GM21717 (cell line): Measurements from ENCODE around the gene BCL3.

Experiments used
- ATAC-seq: cut with Tn5 transposase; IDR thresholded peaks from one replicate; pipeline ENCODE4 v1.9.1; 2021; ENCODE audit warnings: mild to moderate bottlenecking, moderate library complexity; ENCODE audit not compliant: unreplicated experiment

The BCL3 gene

DNA sequence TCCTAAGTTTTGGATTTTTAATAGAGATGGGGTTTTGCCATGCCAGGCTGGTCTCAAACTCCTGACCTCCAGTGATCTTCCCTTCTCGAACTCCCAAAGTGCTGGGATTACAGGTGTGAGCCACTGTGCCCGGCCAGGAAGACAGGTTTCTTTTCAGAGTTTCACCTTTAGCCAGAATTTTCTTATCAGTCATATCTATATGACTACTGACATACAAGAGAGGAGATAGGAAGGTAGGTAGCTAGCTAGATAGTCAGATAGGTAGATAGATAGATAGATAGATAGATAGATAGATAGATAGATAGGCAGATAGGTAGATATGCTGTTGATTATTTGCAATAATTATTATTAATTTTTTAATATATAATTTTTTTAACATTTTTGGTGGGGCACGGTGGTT, 36.8 kb downstream of the BCL3 start:
- ATAC-seq, result no peak

- no peak for ATAC-seq
These were observed 37.5 kb downstream of the BCL3 start for GRCh38 chr19:44785993-44786392.

GRCh38 chr19:44788971-44789370, 40.5 kb downstream of the BCL3 start:
- no peak for ATAC-seq

GRCh38 chr19:44789943-44790483, 41.5 kb downstream of the BCL3 start:
- no peak for ATAC-seq

- no peak for ATAC-seq
These were observed 43.8 kb downstream of the BCL3 start for GRCh38 chr19:44792281-44792680.

- ATAC-seq, result no peak
These were observed 46.1 kb downstream of the BCL3 start for GRCh38 chr19:44794610-44795009.

- no peak for ATAC-seq
These were observed 47.0 kb downstream of the BCL3 start for GRCh38 chr19:44795398-44795987.

DNA sequence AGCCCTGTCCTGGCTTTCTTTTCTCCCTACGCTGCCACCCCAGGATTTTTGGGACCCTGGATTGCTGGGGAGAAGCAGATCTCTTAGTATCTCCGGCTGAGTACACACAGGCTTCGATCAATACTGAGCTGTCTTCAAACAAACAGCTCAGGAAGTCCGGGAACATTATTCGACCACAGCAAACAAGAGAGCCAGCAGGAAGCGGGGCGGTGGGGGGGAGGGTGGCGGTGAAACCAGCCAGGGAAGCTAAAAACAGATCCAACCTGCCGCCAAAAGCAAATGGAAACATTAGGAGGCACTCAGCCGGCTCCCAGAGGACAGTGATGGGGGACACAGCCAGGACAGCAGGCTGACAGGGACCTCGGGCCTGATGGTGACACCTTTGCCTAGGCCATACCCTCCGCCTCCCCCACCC, 48.2 kb downstream of the BCL3 start:
- no peak for ATAC-seq

DNA sequence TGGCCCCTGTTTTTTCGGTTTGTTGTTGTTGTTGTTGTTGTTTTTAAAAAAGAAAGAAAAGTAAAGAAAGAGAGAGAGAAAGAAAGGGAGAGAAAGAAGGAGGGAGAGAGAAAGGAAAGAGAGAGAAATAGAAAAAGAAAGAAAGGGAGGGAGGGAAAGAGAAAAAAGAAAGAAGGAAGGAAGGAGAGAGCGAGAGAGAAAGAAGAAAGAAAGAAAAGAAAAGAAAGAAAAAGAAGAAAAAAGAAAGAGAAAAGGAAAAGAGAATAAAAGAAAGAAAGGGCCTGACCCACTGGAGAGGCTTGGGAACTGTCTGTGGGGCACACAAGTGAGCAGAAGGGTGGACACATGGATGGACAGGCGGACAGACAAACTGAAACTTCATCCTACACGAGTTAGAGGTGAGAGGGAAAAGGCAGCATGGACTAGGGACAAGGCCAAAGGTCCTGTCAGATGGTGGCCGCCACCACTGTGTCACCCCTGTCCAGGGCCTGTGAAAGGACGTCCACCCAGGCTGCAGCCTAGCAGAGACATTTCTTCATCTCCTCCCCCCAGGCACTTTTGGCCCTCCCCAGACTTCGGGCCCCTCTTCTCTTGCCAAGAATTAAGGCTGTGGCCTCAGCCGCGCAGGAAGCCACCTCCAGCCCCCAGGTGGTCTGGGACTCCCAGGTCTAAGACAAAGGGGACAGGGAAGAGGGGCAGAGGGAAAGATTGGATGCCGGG, 51.3 kb downstream of the BCL3 start:
- no peak for ATAC-seq

GRCh38 chr19:44800461-44800860, 52.0 kb downstream of the BCL3 start:
- ATAC-seq, result no peak

- no peak for ATAC-seq
These were observed 55.2 kb downstream of the BCL3 start for GRCh38 chr19:44803442-44804428.

GRCh38 chr19:44806291-44806690, 57.8 kb downstream of the BCL3 start:
- no peak for ATAC-seq

GRCh38 chr19:44807162-44807561, 58.7 kb downstream of the BCL3 start:
- no peak for ATAC-seq

DNA sequence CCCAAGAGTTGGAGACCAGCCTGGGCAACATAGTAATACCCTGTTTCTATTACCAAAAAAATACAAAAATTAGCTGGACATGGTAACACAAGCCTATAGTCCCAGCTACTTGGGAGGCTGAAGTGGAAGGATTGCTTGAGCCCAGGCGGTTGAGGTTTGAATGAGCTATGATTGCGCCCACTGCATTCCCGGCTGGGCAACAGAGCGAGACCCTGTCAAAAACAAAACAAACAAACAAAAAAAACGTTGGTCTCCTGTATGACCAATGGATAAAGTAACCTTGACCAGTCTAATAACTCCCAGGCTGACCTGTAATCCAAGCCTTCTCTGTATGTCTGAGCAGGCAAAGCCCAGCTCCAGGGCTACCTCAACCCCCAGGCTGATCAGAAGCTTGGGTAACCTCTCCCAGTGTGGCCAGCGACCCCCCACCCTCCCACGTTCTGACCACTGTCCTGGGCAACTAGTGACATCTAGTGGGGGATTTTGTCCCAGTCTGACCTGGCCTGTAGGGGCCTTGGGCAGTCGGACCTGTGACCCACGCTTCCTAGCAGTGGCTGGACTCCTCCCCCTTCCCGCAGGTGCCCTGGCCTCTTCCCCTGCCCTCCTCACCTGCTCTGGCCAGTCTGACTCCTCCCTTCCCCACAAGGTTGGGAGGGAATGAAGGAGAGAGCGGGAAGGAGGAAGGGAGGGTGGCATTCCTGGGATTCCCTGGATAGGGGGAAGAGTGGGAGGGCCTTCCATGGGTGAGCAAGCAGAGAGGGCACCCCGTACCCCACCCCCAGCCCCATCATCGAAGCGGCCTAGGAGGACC, 59.3 kb downstream of the BCL3 start:
- ATAC-seq, result no peak

- no peak for ATAC-seq
These were observed 60.2 kb downstream of the BCL3 start, which contains the start of gene BCAM for GRCh38 chr19:44808463-44809371. Gene BCAM (plus strand): TSS chr19:44809103. CDS start chr19:44809125, 22 bp downstream.
